Measurements from ENCODE around the gene TMEM31.

TMEM31 gene, protein sequence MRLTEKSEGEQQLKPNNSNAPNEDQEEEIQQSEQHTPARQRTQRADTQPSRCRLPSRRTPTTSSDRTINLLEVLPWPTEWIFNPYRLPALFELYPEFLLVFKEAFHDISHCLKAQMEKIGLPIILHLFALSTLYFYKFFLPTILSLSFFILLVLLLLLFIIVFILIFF

DNA sequence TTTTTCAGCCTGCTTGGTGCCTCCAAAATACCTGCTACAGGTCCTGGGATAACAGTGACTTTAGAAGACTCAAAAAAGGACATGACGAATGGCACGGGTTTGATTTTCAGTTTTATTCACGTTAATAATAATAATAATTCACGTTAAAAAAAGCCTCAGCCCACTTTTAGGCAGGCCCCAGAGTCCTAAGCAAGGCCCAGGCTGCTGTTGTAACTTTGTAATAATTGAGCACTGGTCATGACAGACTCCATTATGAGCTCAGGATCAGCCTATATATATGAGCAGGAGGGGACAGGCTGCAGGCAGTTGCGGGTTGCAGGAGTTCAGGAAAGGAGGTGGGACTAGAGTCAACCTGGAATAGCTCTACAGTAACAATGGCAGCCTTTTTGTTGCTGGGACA lies at the start of gene TMEM31:
Gene TMEM31, plus strand, starts transcription at position 301 of the 400 bp plus-strand sequence. CDS start 1,350 bp downstream, outside the sequence.
- no peak for DNase-seq (ENCODE audit: low read depth in 2 of 2)

DNA sequence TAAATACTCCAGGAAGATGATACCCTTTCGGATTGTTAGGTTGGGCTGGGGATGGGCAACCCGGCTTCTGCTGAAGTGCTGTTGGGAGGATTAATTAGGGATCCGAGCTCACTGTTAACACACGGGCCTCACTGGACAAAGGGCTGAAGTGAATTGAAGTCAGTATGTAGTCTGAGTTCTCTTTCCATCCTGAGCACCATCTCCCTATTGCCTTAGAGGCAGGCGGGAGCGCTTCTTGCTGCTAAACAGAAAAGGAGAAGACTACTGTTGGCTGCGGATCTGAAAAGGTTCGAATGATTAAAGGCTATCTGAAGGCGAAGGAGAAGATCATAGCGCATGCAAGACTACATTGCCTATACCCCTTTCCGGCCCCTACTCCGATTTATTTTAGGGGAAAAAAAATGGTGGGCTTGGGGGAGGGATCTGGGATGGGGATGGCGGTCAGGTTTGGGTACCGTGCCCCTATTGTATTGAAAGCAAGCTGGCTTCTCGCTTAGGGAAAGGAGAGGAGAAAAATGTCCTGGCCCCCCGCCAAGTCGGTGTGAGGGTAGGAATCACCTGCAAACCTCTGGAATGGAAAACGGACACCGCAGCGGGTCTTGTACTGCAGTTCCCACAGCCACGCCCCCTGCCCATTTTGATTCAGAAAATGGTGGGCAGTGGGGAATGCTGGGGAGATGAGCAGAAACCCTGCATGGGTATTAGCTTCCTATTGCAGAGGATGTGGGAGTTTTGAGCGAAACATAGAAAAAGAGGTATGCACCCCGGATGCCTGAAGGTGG lies 46.5 kb upstream of the TMEM31 start:
- DNase-seq (ENCODE audit: low read depth in 2 of 2): no peak

DNA sequence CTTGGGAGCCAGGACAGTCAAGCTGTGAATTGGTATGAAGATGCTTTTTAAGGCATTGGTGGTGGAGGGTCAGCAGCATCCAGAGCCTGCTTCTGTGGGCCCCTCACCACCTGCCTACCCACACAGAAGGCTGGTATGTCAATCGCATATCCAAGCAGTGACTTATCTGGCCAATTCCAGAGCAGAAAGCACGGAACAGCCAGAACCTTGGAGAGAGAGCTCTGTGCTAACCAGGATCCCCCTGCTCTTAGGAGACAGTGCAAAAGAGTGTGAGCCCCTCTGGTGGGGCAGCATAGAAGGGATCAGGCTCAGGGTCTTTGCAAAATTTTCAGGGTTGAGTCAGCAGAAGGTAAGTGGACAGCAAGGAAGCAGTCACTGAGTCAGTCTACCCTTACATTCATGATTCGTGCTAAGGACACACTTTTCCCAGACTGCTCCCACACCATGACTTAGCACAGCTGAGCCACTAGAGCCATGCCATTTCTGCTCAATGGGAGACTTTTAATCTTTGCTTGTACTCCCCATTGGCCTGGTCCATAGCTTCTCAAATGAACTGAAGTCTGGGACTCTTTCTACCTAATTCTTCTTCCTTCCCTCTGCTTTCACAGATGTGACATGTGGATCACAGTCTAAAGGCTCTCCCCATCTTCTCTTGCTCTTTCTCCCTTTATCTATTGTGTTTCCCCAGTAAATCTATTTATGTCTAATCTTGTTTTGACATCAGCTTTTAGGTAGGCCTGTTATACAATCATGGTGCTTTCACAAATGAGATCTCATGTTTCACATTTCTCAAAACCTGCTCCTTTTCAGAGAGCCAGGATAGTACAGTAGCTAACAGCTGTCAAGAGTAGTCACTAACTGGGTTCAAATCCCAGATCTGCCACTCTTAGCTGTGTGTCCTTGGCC lies 44.3 kb upstream of the TMEM31 start:
- no peak for DNase-seq (ENCODE audit: low read depth in 2 of 2)

DNA sequence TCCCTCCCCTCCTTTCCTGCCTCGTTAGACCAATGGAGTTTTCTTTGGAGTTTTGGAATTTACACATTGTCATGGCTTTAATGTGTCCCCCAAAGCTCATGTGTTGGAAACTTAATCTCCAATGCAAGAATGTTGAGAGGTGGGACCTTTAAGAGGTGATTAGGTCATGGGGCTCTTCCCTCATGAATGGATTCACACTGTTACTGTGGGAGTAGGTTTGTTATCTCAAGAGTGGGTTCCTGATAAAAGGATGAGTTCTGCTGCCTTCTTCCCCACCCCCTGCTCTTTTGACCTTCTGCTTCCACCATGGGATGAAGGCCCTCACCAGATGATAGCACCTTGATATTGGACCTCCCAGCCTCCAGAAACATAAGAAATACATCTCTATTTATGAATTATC lies 41.0 kb upstream of the TMEM31 start:
- no peak for DNase-seq (ENCODE audit: low read depth in 2 of 2)

DNA sequence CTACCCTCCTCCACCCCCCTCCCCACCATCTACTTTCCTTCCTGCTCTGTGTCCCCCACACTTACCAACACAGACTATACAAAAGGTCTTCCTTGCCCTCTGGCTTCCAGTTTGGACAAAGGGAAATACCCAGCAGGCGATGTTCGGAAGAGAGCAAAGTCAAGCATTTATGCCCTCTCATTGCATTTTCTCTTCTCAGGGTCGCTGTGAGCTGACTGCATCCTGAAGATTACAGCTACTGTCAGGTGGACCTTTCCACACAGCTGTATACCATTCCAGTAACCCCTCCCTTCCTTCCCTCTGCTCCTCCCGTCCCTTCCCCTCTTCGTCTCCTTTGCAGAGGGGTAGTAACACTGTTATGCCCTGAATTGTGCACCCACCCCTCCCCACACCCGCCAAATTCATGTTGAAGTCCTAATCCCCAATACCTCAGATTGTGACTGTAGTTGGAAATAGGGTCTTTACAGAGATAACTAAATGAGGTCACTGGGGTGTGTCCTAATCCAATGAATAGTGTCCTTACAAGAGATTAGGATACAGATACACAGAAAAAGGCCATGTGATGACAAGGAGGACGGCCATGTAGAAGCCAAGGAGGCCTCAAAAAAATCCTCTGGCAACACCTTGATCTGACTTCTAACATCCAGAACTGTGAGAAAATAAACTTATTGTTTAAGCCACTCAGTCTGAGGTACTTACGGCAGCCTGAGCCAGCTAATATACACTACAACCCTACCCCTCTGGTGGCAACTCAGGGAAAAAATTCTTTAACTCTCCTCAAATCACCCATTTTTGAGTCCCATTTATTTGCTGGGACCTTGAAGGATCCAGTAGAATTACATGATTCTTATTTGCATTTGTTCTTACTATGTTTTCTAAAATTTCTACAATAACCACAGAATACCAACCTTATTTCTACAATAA lies 35.9 kb upstream of the TMEM31 start:
- no peak for DNase-seq (ENCODE audit: low read depth in 2 of 2)

DNA sequence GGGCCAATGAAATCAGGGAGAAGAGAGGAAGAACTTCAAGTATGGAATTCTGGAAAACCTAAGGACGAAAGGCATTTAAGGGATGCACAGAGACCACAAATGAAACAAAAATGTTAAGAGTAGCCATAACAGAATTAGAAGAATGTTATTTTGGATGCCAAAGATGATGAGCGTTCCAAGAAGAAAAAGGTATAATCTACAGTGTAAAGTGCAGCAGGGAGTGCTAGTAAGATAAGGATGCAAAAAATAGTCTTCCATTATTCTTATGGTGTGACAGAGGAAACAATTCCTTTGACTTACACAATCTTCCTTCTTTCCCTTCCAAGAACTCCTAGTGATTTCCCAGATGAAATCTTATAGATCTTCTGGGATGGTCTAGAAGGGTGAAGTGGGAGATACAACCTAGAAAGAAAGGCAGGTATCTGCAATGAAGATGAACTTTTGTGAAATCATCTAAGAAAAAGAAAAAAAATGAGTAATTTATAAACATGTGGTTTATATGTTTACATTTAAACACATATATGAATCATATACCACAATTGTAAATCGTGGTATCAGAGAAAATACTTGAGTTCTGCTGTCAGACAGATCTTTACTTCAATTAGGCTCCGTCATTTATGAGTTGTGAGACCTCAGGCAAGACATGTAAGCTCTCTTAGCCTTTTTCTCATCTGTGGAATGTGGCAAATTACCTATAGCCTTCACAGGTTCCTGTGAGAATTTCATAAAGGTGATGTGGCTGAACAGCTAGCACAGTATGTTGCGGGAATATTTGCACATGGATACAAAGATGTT lies 32.3 kb upstream of the TMEM31 start:
- DNase-seq (ENCODE audit: low read depth in 2 of 2): no peak

DNA sequence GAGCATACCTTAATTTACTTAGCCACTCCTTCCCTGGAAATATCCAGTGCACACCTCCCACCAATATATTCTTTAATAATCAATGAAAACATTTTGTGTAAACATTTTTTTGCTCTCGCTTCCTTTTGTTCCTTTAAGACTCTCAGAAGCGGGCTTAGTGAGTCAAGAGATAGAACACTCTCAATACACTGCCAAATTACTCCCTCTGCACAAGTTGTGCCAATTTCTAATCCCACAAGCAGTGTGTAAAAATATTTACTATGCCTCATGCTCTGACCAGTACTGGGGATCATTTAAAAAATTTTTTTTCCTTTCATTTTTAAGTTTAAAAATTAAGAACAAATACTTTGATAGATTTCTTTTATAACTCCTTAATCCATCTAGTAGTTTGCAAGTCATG lies 29.3 kb upstream of the TMEM31 start:
- DNase-seq (ENCODE audit: low read depth in 2 of 2): no peak

DNA sequence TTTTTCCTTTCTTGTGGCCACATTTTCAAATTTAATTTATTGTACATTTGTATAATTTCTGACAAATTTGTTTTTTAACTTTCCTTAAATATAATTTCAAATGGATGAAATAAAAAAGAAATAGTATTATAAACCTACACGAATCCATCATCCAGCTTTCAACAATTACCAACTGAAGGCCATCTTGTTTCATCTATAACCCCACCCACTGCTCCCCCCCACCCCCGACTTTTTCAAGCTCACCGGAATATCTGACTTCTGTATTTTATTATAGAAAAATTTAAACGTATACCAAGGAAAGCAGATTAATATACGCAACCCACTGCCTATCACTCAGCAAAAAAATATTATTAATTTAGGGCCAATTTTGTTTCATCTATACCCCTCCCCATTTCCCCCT lies 25.3 kb upstream of the TMEM31 start:
- DNase-seq (ENCODE audit: low read depth in 2 of 2): no peak

DNA sequence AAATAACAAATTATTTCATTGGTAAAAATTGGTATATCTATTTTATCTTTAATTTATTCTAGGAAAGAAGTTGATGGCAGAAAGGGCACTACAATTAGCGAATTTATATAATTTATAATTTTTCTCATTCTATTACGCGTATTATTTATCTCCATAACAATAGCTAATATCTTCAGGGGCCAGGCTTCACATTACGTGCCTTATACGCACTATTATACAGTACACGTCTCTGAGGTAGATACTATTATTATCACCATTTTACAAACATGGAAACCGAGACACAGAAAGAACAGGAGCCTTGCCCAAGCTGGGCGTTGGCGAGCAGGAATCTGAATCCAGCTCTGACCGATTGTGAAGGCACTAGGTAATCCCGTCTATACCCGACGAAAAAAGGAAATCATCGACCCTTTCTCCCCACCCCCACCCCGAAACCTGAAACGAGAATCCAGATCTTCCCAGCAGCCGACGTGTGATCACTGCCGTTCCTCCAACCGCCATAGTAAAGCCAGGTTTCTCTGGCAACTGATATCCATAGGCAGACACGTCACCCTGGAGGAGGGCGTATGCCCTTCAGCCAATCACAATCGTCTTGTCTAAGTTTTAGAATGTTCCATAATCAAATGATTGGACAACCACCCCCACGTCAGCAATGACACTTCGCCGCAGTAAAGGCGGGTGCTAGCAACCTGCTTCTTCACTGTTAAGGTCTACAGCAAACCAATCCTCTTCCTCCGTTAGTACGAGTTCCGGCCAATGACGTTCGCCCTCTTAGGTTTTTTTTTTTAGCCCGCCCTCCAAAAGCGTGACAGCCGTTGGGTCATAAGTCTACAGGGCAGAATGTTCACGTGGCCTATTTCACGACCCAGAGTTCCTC lies 24.3 kb upstream of the TMEM31 start, which contains the start of gene MORF4L2:
Gene MORF4L2, minus strand, starts transcription at position 501 of the 874 bp plus-strand sequence. CDS start 9,672 bp downstream, outside the sequence.
- DNase-seq (ENCODE audit: low read depth in 2 of 2): peak; percentile 62 to 69

DNA sequence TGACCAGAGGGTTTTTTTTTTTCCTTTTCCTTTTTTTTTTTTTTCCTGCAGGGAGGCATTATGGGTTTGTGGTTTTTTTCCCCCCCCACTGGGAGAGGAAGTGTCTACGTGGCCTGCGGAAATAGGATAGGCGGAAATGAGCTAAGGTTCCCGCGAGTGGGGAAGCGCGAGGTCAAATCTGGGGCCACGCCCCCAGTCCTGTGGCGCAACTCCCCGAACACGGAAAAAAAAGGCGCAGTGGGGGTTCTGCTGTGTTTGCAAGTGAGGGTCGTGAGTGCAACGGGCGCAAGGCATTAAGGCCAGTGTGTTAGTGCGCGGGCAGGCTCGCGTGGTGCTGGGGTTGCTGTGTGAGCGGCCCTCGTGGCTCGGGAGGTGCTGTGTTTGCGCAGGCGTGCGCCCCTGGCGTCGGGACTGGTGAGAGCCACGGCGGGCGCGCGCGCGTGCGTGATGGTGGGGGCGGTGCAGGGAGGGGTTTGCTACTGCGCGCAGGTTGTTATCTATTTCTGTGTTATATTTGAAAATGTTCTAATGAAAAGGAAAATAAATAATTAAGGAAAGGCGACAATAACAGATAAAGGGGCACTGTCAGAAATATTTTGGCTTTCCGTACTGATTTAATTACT lies 23.5 kb upstream of the TMEM31 start:
- peak; percentile 68 to 82 for DNase-seq (ENCODE audit: low read depth in 2 of 2)

DNA sequence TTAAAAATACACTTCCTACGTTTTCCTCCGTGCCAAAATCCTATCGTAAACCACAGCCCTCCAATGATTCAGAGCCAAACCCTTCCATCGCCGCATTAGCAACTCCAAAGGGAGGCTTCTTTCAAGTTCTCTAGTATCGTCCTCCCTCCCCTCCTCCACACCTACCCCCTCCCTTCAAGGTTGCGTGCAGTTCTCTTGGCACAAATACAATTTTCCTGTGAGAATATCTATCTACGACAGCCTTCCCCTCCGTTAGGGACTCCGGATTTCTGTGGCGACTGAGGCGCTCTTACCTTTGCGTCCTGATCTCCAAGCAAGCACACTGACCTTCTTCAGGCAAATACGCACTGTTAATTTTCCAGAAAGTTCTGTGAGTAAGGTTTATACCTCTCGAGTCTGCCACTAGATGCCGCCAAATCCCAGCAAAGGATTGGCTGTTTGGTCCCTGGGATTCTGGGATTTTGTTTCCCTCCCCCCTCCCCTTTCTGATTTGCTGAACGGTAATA lies 23.0 kb upstream of the TMEM31 start:
- peak; percentile 18 to 21 for DNase-seq (ENCODE audit: low read depth in 2 of 2)

DNA sequence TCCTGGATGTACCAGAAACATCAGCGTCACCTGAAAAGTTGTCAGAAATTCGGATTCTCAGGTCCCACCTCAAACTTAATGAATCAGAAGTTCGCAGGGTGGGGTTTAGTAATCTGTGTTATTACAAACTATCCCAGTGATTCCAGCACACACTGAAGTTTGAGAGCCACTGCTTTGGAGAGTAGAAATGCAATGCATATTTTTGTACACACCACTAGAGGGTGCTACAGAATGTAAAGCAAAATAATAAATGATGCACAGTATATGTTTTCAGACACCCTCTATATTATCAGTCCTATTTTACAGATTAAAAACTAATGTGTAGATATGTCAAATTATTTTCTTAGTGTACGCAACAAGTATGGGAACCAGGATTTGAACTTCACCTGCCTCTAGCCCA lies 21.8 kb upstream of the TMEM31 start:
- DNase-seq (ENCODE audit: low read depth in 2 of 2): no peak

DNA sequence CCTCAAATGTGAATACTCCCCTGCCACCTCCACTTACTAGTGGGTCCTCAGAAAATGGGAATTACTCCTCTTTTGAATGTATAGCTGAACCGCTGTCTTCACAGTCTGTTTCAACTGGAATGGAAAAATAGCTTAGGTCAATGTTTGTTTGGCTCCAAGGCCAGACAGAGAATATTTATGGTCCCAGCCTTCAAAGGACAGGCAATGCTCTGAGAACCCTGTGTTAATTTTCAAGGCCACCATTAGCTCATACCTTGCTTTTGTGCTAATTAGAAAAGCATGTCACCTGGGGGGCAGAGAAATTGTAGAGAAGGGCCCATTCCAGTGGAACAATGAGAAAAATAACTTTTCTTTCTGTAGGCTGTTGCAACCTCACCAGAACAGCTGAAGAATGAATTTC lies 19.6 kb upstream of the TMEM31 start:
- no peak for DNase-seq (ENCODE audit: low read depth in 2 of 2)

DNA sequence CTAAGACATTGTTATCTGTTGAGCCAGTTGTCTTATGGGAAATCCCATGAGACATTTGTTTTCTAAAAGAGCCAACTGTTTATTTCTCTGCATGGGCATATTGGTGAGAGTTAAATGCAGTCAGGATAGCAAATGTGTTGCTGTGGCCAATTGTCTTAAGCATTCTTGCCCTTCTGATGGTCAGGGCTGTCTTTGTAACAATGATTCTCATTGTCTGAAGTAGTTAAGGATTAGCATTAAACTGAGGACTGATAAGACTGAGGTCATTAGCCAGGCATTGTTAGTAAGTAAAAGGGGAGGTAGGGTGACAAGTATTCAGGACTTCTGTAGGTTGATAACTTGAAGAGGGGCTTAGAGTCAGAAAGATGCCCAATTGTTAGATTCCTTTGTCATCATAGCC lies 13.0 kb upstream of the TMEM31 start:
- no peak for DNase-seq (ENCODE audit: low read depth in 2 of 2)

DNA sequence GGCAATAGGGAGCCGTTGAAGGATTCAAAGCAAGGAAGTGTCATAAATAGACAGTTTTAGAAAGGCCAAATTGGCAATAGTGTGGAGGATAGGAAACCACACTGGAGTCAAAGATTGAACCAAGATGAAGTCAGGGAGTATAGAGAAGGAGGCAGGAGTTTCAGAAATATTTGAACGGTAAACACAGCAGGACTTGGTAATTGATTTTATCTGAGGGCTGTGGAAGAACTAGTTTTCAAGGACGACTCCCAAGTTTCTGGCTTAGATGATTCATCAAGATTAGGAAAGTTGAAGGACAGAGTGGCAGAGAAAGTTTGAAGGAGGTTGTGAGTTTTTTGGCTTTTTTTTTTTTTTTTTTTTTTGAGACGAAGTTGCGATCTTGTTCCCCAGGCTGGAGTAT lies 11.5 kb upstream of the TMEM31 start:
- no peak for DNase-seq (ENCODE audit: low read depth in 2 of 2)

DNA sequence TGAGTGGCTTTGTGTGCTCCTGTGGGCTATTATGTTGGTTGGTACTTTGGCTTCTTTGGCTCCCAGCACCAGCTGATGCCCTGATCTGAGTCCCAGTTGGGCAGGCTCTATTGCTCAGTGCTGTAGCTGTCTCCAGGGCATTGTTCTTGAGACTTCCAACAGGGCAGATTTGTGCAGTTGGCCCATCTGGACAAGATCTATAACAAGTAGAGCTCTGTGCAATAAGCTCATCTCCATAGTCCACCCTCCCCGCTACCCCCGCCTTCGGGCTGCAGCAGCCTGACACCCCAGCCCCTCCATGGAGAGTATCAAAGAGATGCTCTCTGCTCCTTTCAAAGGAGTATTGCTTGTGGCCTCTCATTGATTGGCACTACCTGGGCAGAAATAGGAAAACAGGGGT lies 5.8 kb upstream of the TMEM31 start:
- DNase-seq (ENCODE audit: low read depth in 2 of 2): no peak

DNA sequence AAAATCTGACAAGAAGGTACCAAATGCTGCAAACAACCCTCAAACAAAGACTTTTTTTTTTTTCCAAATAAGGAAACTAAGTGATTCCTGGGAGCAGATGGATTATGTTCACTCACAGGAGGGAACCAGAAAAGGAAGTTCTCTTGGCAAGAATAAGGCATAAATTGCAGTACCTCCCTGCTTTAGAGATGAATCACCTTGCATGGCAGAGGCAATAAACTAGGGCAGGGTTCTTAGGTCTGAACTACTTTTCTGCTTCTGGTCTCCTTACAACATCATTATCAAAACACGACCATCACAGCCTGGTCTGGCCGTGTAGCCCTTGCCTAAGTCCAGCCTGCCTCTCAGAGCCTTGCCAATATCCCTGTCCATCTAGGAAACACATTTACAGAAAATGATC lies 6.3 kb downstream of the TMEM31 start:
- no peak for DNase-seq (ENCODE audit: low read depth in 2 of 2)

DNA sequence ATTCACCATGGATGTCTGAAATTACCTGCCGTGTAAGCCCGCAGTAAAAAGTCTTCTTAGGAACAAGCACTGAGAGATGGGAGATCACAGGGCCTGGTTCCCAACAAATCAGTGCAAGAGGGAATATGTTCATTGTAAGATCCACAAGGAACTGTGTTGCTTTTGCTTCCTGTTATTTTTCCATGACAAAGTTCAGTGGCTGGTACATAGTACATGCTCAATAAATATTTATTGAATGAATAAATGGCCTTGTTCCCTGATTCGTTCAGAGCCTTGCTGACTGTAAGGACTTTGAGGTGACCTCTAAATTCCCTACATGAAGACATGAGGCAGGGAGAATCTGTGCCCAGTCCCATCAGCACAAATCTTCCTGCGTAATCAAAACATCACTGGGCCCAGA lies 7.4 kb downstream of the TMEM31 start:
- DNase-seq (ENCODE audit: low read depth in 2 of 2): no peak

DNA sequence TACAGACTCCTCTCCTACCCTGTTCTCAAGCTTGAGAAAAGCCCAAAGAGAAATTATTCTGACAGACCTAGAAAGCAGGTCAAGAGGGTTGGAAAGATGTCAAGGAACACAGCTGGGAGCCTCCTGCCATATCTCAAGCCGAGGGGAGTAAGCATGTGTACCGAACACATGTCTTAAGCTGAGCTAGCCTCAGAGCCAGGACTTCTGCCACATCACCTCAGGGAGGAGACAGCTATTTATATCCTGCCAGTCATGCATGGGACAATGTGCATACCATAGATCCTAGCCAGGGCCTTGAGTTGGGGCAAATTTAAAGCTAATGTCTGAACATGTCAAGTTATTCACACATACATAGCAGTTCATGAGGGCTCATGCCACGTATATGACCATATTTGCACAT lies 11.8 kb downstream of the TMEM31 start:
- DNase-seq (ENCODE audit: low read depth in 2 of 2): no peak
